ENCODE results near the gene MAGEF1.

MAGEF1 gene

DNA sequence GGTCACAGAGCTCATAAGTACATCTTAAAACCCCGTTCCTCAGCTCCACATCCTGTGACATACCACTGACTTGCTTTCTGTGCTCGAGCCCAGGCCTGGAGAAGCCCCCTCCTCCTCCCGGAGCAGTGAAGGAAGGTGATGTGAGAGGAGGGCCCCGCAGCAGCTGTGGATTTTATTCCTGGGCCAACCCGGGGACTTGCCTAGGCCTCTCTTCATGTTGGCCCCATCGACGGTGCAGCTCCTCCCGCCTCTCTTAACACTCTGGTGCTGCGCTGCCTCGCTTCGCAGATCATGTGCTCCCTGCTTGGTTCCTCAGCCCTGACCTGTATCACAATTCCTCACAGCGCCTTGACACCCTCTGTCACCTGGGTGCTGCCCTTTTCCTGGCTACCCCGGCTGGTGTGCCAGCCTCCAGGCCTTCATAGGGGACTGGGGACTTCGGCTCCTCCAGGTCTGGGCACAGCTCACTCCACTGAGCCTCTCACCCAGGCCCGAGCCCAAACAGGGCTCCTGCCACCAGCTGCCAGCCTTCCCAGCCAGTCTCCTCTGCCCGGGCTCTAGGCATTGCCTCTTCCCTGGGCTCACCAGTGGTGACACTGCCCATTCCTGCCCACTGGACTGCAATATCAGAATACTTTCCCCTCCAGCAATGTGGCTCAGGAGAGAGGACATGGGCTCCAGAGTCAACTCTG lies 21.5 kb downstream of the MAGEF1 start:
- peak overlapping the region in 7 of 11 experiments; percentile 7 to 79 (median 71); a peak in 11 of 22 replicates for H3K27ac ChIP-seq
- TF ChIP-seq Cebpa-rat (IDR thresholded peaks at IDR 0.05) = no peak
- H3K4me2 ChIP-seq = peak overlapping the region; percentile 20 to 98 (median 94)
- H3K27me3 ChIP-seq = 0 out of 22 replicates have a peak, but pooled peaks cover 0 to 10% (median 0%) of the 10 kb centered on the region in 11 experiments
- no peaks in the 10 kb centered on the region for H3K36me3 ChIP-seq
- H3K4me1 ChIP-seq = peaks cover 68 to 100% (median 99%) of the 10 kb centered on the region in 10 experiments
- H3K4me3 ChIP-seq = no peak overlapping the region
- H3K9me3 ChIP-seq (replicated peaks in 1 of 11) = no peaks in the 10 kb centered on the region
- H4K20me1 ChIP-seq = no peaks in the 10 kb centered on the region
- H3K9ac ChIP-seq = peak overlapping the region in 6 of 11 experiments; percentile 5 to 73 (median 32); a peak in 7 of 22 replicates

DNA sequence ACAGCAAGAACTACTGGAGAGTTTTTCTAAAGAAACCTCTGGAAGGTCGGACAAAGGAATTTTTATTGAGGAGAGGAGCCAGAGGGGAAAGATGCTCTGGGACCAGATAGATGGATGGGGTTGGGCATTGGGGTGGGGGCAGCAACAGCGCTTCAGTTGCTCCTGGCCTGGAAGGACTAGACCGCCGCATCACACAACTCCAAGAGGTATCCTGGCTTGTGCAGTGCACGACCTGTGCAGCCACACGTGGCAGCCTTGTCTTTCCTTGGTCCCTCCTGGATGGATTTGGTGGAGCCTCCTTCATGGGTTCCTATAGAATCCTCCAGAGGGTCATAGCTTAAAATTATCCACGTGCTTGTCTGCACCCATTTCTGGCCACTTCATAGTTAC lies 23.0 kb downstream of the MAGEF1 start:
- Histone ChIP-seq H3K9me3 (replicated peaks in 1 of 11) (peaks cover 0 to 6% (median 0%) of the 10 kb centered on the region in 11 experiments; a peak in 3 of 22 replicates), H4K20me1 (no peaks in the 10 kb centered on the region), H3K9ac (peak overlapping the region in 2 of 11 experiments; percentile 28 to 52; a peak in 1 of 22 replicates), H3K4me2 (peak overlapping the region; percentile 75 to 98 (median 93); a peak in 21 of 22 replicates), H3K4me3 (no peak overlapping the region), H3K36me3 (no peaks in the 10 kb centered on the region), H3K27me3 (0 out of 22 replicates have a peak, but pooled peaks cover 0 to 10% (median 0%) of the 10 kb centered on the region in 11 experiments), H3K27ac (peak overlapping the region in 8 of 11 experiments; percentile 47 to 85 (median 78); a peak in 11 of 22 replicates), H3K4me1 (peaks cover 68 to 93% (median 92%) of the 10 kb centered on the region in 10 experiments)
- TF ChIP-seq Cebpa-rat (IDR thresholded peaks at IDR 0.05) = no peak

DNA sequence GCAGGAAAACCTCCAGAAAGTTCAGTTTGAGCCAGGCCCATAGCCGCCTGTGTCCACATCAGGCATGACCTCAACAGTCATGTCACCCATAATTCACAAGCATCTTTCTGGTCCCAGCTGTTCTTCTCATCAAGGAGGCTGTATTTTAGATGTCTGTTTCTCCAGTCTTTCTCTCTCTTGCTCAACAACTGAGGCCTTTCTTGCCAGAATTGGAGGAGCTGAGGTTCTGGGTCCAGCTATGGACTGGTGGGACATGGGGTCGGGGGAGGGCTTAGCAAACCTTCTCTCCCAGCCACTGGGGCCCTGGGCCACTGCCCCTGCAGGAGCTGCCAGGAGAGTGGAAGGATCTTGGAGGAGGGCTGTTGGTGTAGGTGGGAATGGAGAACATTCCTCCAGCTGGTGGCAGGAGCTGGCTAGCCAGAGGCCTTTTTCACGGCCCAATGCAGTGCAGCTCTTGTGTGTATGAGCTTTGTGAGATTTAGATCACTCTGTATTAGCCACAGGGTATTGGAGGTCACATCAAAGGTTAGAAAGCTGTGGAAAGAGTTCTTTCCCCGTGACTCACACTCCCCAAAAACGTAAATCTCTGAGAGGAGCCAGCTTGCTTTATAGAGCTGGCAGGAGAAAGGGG lies 23.5 kb downstream of the MAGEF1 start:
- 0 out of 22 replicates have a peak, but pooled peaks of 1 of the 11 experiments have one; percentile 13 for TF ChIP-seq Cebpa-rat (IDR thresholded peaks at IDR 0.05)
- H4K20me1 ChIP-seq = no peaks in the 10 kb centered on the region
- H3K4me2 ChIP-seq = peak overlapping the region; percentile 75 to 98 (median 93)
- peak overlapping the region in 8 of 11 experiments; percentile 47 to 70 (median 66); a peak in 8 of 22 replicates for H3K9ac ChIP-seq
- H3K27ac ChIP-seq = peak overlapping the region in 9 of 11 experiments; percentile 57 to 85 (median 77); a peak in 16 of 22 replicates
- peaks cover 65 to 88% (median 87%) of the 10 kb centered on the region in 10 experiments for H3K4me1 ChIP-seq
- 0 out of 22 replicates have a peak, but pooled peaks cover 0 to 10% (median 0%) of the 10 kb centered on the region in 11 experiments for H3K27me3 ChIP-seq
- H3K4me3 ChIP-seq = no peak overlapping the region
- peaks cover 0 to 6% (median 0%) of the 10 kb centered on the region in 11 experiments; a peak in 3 of 22 replicates for H3K9me3 ChIP-seq (replicated peaks in 1 of 11)
- no peaks in the 10 kb centered on the region for H3K36me3 ChIP-seq

DNA sequence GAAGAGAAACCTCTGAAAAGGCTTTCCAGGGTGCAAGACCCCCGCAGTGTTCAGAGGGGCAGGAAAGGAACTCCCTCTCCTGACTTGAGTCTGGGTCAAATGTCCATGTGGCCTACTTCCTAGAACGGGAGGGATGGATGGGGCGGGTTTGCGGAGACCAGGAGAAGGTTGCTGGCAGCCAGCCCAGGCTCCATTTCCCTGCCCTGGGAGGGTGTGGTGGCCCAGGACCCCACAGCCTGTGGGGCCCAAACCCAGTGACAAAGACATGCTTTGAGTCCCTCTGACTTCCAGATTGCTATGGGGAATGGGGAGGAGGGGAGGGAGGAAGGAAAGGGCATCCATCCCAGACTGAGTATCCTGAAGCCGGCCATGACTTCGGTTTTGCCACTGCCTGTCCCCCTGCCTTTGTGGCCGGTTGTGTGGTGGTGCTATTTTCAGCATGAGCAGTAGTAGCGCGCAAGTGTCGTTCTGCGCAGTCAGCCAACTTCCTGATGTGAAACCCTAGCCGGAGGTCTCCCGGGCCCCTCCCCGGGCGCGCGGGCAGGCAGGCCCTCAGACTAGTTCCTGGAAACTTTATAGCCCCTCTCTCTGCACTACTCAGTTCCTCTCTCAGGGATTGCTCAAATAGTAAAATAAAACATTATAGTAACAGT lies 24.4 kb downstream of the MAGEF1 start:
- Histone ChIP-seq H3K4me1 (peaks cover 56 to 80% (median 78%) of the 10 kb centered on the region in 10 experiments), H3K4me3 (peak overlapping the region in 3 of 10 experiments; percentile 3 to 36 (median 6); a peak in 3 of 20 replicates), H3K9me3 (replicated peaks in 1 of 11) (peaks cover 0 to 6% (median 0%) of the 10 kb centered on the region in 11 experiments; a peak in 3 of 22 replicates)

DNA sequence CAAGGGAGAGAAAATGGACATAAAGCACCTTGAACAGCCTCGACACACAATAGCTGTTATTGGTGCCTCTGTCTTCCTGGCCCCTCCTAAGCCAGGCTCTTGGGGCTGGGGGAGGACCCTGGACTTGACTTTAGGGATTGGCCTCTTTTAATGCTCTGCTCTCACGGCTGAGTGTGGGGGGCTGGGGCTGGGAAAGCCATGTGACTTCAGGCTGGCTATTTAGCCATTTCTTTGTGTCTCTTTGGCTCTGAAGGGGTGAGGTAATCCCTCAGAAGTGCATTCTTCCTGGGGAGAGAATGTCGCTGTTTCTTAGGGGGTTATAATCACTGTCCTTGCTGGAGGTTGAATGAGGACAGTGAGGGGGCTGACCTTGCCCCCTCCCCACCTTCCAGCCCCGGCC lies 26.2 kb downstream of the MAGEF1 start:
- no peak overlapping the region for H3K9ac ChIP-seq
- no peaks in the 10 kb centered on the region for H3K36me3 ChIP-seq
- peak overlapping the region in 1 of 11 experiments; percentile 7; a peak in 1 of 22 replicates for H3K27ac ChIP-seq
- TF ChIP-seq Cebpa-rat (IDR thresholded peaks at IDR 0.05) = no peak
- H3K9me3 ChIP-seq (replicated peaks in 1 of 11) = peaks cover 0 to 6% (median 0%) of the 10 kb centered on the region in 11 experiments; a peak in 3 of 22 replicates
- H3K4me3 ChIP-seq = no peak overlapping the region; a peak in 1 of 20 replicates
- peak overlapping the region in 10 of 11 experiments; percentile 17 to 98 (median 93); a peak in 19 of 22 replicates for H3K4me2 ChIP-seq
- H4K20me1 ChIP-seq = no peaks in the 10 kb centered on the region
- H3K27me3 ChIP-seq = no peaks in the 10 kb centered on the region
- peaks cover 41 to 70% (median 61%) of the 10 kb centered on the region in 10 experiments for H3K4me1 ChIP-seq

More for the DNA sequence above, 24.4 kb downstream of the MAGEF1 start:
- H3K27ac ChIP-seq = peak overlapping the region in 9 of 11 experiments; percentile 57 to 85 (median 77); a peak in 19 of 22 replicates
- TF ChIP-seq Cebpa-rat (IDR thresholded peaks at IDR 0.05) = no peak
- 0 out of 22 replicates have a peak, but pooled peaks cover 0 to 10% (median 0%) of the 10 kb centered on the region in 11 experiments for H3K27me3 ChIP-seq
- H3K4me2 ChIP-seq = peak overlapping the region; percentile 75 to 98 (median 93)
- H4K20me1 ChIP-seq = no peaks in the 10 kb centered on the region
- peak overlapping the region in 9 of 11 experiments; percentile 25 to 70 (median 66); a peak in 14 of 22 replicates for H3K9ac ChIP-seq
- H3K36me3 ChIP-seq = no peaks in the 10 kb centered on the region

DNA sequence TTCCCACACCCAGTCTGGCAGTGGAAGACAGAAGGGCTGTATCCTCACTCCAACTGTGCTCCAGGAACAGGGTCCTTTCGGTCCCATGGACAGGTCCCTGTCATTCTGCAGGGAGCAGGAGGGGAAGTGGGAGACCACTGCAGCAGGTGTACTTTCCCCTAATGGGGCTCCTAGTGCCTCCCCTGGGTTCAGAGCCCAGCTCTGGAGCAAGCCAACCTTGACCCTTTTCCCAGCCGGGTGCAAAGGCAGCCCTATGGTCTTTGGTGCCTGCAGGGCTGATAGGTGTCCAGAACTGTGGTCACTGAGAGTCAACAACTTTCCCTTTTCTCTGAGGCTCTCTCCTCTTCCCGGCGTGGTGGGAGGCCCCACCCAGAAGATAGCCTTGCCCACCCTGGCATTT lies 26.8 kb downstream of the MAGEF1 start:
- no peak overlapping the region for H3K4me3 ChIP-seq
- no peaks in the 10 kb centered on the region; a peak in 1 of 22 replicates for H3K27me3 ChIP-seq
- H3K4me1 ChIP-seq = peaks cover 35 to 69% (median 57%) of the 10 kb centered on the region in 10 experiments
- H3K9me3 ChIP-seq (replicated peaks in 1 of 11) = peaks cover 0 to 6% (median 0%) of the 10 kb centered on the region in 11 experiments; a peak in 3 of 22 replicates
- H3K9ac ChIP-seq = no peak overlapping the region
- H4K20me1 ChIP-seq = no peaks in the 10 kb centered on the region
- no peaks in the 10 kb centered on the region for H3K36me3 ChIP-seq
- peak overlapping the region in 9 of 11 experiments; percentile 57 to 98 (median 93); a peak in 15 of 22 replicates for H3K4me2 ChIP-seq
- TF ChIP-seq Cebpa-rat (IDR thresholded peaks at IDR 0.05) = no peak
- no peak overlapping the region for H3K27ac ChIP-seq

DNA sequence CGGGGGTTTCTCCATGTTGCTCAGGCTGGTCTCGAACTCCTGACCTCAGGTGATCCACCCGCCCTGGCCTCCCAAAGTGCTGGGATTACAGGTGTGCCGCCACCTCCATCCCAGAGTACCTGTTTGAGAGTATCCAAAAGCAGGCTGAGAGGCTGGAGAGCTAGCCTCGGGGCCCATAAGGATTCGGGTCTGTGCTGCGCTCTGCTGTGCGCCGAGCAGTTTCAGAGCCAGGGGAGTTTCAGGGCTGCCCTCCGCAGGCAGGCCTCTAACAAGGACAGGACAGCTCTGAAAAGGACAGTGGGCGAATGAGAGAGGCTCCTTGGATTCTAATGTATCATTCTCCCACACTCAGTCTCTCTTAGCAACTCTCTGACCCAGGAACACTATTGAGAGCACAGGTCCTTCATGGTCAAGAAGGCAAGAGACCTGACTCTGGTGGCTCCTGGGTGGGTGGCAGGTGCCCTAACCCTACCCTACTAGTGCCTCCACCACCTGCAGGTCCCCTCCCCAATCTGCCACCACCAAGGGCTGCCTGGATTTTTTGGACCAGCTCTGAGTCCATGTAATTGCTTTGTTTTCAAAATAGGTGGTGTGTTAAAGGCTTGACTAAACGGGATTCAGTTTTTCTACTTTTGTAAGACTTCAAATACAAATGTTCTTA lies 27.8 kb downstream of the MAGEF1 start:
- Histone ChIP-seq H3K4me3 (no peak overlapping the region), H3K4me2 (0 out of 22 replicates have a peak overlapping the region, but pooled peaks of 1 of the 11 experiments have one; percentile 93), H3K4me1 (peaks cover 45 to 69% (median 57%) of the 10 kb centered on the region in 10 experiments), H3K36me3 (no peaks in the 10 kb centered on the region), H3K9me3 (replicated peaks in 1 of 11) (peaks cover 0 to 6% (median 0%) of the 10 kb centered on the region in 11 experiments; a peak in 3 of 22 replicates), H4K20me1 (no peaks in the 10 kb centered on the region), H3K9ac (no peak overlapping the region), H3K27me3 (peaks cover 0 to 6% (median 0%) of the 10 kb centered on the region in 11 experiments; a peak in 2 of 22 replicates), H3K27ac (no peak overlapping the region)
- no peak for TF ChIP-seq Cebpa-rat (IDR thresholded peaks at IDR 0.05)

DNA sequence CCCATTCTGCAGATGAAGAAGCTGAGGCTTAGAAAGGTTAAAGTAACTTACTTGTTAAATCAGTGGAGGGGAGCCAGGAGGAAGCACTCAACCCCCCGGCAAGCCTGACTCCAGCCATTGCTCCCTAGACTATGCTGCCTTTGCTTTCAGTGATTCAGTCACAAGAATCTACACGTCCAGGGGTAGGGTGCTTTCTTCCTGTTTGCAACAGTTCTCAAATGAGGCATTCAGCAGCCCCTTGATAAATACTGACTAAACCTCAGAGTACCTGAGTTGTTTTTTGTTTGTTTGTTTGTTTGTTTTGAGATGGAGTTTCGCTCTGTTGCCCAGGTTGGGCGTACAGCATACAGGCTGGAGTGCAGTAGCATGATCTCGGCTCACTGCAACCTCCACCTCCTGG lies 28.6 kb downstream of the MAGEF1 start:
- no peak for TF ChIP-seq Cebpa-rat (IDR thresholded peaks at IDR 0.05)
- Histone ChIP-seq H3K4me1 (peaks cover 45 to 69% (median 57%) of the 10 kb centered on the region in 10 experiments), H3K27ac (no peak overlapping the region), H3K4me3 (no peak overlapping the region), H4K20me1 (no peaks in the 10 kb centered on the region), H3K27me3 (peaks cover 0 to 9% (median 0%) of the 10 kb centered on the region in 11 experiments; a peak in 2 of 22 replicates), H3K9ac (no peak overlapping the region), H3K36me3 (no peaks in the 10 kb centered on the region), H3K4me2 (no peak overlapping the region), H3K9me3 (replicated peaks in 1 of 11) (peaks cover 0 to 6% (median 0%) of the 10 kb centered on the region in 11 experiments; a peak in 3 of 22 replicates)

All from BLaER1 treated with 17β-estradiol and CSF1 and Interleukin-3, amounts not matched to agents 10 nM and 100 nM (cell line).